MM.1S (cell line): ENCODE results near the gene SPINK9.

Source experiments
- EZH2 ChIP-seq: fragments of 300-600 bp; sonication (generic); optimal IDR thresholded peaks from 2 replicates; pipeline ENCODE3; 2017; ENCODE audit warnings: low read depth, mild to moderate bottlenecking, antibody characterized with exemption, low read length, mixed read lengths
- EZH2phosphoT487 ChIP-seq: fragments of 300-600 bp; sonication (generic); IDR thresholded peaks from 2 replicates; pipeline ENCODE4 v1.6.1; 2018; ENCODE audit warnings: antibody characterized with exemption, low read length
- TF ChIP-seq, protein P1 (sequence below): fragments of 300-600 bp; sonication (generic); IDR thresholded peaks from 2 replicates; pipeline ENCODE4 v1.5.1; 2016; ENCODE audit warnings: antibody characterized with exemption, low read length, mixed read lengths

DNA sequence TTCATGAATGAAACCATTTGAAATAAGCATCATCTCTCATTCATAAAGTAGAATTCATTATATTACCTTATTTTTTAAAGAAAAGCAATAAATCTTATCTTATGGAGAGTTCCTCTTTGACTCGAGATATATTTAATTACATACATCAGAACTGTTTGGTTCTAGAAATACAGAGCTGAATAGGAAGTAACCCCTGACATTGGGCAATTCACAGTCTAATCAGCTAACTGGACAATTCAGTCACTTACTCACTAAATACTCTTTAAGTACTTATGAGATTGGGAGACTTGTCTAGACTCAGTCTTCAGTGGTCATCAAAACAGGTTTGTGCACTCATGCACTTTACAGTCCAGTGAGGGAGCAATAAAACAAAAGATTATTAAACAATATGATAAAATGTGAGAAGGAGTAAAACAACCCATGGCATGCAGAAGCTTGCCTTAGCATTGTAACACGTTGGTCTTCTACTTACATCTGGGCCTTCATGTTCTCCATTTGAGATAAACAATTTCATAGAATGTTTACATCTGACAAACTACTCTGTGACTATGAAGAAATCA, 36.9 kb downstream of the SPINK9 start:
- TF ChIP-seq, protein P1, sequence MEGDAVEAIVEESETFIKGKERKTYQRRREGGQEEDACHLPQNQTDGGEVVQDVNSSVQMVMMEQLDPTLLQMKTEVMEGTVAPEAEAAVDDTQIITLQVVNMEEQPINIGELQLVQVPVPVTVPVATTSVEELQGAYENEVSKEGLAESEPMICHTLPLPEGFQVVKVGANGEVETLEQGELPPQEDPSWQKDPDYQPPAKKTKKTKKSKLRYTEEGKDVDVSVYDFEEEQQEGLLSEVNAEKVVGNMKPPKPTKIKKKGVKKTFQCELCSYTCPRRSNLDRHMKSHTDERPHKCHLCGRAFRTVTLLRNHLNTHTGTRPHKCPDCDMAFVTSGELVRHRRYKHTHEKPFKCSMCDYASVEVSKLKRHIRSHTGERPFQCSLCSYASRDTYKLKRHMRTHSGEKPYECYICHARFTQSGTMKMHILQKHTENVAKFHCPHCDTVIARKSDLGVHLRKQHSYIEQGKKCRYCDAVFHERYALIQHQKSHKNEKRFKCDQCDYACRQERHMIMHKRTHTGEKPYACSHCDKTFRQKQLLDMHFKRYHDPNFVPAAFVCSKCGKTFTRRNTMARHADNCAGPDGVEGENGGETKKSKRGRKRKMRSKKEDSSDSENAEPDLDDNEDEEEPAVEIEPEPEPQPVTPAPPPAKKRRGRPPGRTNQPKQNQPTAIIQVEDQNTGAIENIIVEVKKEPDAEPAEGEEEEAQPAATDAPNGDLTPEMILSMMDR = no peak
- TF ChIP-seq EZH2phosphoT487 = no peak
- TF ChIP-seq EZH2 = no peak
